Esophagus squamous epithelium (tissue), 4 donors: ENCODE results near the gene UQCR11.

Experiments
- CTCF ChIP-seq, 6 experiments: fragments of 450-650 bp in 4 of 6; fragments of 200-600 bp in 2 of 6; sonication (generic) in 2 of 6; IDR thresholded peaks; one replicate each; pipeline ENCODE4 v1.5.1; 2016 to 2019; ENCODE audit warnings: antibody characterized with exemption in 6 of 6, mild to moderate bottlenecking in 4 of 6, moderate library complexity in 4 of 6
- POLR2A ChIP-seq, 4 donors: fragments of 450-650 bp; IDR thresholded peaks; one replicate each; pipeline ENCODE4 v1.6.1; 2017; ENCODE audit warnings: antibody characterized with exemption in 4 of 4, mild to moderate bottlenecking in 4 of 4, moderate library complexity in 3 of 4

GRCh38 chr19:1654178-1654792 is 49.0 kb upstream of the UQCR11 start:
- no peak for TF ChIP-seq CTCF (IDR thresholded peaks at IDR 0.05)
- TF ChIP-seq POLR2A (IDR thresholded peaks at IDR 0.05): no peak
